IPS DF 4.7 (cell line): ENCODE measurements around the gene NUDT16L1.
"Not testable (repeated sequence)": the region's sequence is repeated elsewhere in the genome, so short reads cannot be mapped to it uniquely, and the experiment has no call there.

Experiments used
- DNase-seq: peaks from one replicate; pipeline ENCODE4 v3.0.0-alpha.2; 2013; ENCODE audit warnings: low spot score; ENCODE audit errors: extremely low read depth

NUDT16L1 gene

GRCh38 chr16:4713663-4714501, 20.5 kb downstream of the NUDT16L1 start:
- no peak for DNase-seq

GRCh38 chr16:4714996-4715395, 21.6 kb downstream of the NUDT16L1 start:
- DNase-seq = no peak

- no peak for DNase-seq
Observed at GRCh38 chr16:4718466-4718865, 25.1 kb downstream of the NUDT16L1 start.

DNA sequence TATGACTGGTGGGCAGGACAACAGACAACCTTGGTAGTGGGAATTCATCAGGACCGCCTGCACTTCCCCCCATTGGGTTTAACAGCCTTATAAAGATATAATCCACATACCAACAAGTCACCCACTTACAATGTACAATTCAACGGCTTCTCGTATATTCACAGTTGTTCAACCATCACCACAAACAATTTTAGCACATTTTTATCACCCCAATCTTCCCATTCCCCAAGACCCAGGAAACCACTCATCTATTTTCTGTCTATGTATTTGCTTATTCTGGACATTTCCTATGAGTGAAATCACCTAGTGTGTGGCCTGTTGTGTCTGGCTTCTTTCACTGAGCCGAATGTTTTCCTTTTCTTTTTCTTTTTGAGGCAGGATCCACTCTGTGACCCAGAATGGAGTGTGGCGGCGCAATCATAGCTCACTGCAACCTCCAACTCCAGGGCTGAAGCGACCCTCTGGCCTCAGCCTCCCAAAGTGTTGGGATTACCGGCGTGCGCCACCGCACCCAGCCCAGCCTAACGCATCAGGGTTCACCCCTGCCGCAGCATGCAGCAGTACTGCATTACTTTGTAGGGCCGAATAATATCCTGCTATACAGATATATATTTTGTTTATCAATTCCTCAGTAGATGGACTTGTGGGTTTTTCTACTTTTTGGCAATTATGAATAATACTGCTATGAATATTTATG, 29.9 kb downstream of the NUDT16L1 start:
- DNase-seq = no peak

DNA sequence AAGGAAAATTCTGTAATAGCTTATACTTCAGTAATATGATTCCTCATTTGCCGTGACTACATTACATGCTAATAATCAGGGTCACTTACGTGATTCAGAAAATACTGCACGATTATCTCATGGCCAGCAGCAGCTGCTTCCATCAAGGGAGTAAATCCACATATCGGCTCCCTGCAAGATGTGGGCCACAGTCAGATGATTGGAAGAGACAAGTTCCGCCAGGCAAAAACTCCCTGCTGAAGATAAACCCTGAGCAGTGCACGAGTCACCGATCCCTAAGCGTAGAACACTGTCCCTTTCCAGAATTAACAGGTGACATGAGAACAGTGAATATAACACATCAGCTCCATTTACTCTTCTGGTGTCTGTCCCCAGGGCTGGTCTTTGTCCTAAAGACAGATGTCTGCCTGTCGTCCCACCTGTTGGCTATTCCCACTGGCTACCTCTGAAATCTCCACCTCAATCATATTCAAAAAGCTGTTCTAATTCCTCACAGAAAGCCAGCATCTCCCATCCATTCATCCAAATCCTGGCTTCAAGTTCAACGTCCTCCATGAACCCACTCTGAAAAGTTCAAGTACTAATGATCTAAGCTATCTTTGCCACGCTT, 31.4 kb downstream of the NUDT16L1 start:
- DNase-seq = no peak

DNA sequence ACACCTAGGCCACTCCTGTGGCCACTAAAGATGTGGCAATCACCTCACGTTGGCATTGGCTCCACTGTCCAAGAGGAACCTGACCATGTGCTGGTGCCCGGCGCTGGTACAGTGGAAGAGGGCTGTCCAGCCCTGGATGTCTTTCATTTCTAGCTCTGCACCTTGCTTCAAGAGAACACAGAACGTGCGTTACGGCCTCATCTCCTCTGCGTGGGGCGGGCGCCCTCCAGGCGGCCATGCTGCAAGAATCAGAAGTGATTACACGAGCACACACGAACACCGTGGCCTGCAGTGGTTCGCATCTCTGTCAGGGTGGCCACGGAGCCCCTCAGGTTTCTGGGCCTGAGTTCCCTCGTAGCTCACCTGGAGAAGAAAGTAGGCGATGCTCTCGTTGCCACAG, 33.3 kb downstream of the NUDT16L1 start:
- no peak for DNase-seq

GRCh38 chr16:4728676-4729075, 35.3 kb downstream of the NUDT16L1 start:
- no peak for DNase-seq

DNA sequence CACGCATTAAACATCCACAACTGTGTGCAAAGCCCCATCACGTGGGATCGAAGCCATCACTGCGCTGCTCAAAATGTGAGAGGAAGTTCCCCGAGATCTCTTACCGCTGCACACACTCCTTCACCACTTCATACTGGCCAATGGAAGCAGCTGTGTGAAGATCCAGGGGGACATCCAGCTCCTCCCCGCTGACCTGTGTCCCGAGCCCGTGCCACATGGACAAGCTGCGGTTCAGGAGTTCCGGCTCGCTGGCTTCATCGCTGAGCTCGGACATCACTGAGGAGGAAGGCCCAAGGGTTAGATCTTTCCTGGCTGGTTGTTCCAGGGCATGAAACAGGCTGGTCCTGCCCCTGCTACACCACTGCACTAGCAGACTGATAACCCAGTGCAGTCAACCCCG, 36.5 kb downstream of the NUDT16L1 start:
- DNase-seq = no peak

- no peak for DNase-seq
Observed at GRCh38 chr16:4733211-4733742, 39.9 kb downstream of the NUDT16L1 start.

DNA sequence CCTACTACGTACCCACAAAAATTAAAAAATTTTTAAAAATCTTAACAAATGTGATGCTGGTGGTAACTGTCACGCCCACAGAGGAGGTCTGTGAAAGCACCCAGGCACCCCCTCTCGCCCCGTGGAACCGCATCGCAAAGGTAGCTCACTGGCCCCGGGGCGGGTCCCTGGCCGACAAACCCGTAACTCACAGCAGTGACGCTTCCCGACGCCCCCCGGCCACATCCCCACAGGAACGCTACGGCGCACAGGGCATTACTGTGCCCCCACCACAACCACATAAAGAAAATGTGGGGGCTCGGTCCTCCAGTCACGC, 40.3 kb downstream of the NUDT16L1 start:
- no peak for DNase-seq

DNA sequence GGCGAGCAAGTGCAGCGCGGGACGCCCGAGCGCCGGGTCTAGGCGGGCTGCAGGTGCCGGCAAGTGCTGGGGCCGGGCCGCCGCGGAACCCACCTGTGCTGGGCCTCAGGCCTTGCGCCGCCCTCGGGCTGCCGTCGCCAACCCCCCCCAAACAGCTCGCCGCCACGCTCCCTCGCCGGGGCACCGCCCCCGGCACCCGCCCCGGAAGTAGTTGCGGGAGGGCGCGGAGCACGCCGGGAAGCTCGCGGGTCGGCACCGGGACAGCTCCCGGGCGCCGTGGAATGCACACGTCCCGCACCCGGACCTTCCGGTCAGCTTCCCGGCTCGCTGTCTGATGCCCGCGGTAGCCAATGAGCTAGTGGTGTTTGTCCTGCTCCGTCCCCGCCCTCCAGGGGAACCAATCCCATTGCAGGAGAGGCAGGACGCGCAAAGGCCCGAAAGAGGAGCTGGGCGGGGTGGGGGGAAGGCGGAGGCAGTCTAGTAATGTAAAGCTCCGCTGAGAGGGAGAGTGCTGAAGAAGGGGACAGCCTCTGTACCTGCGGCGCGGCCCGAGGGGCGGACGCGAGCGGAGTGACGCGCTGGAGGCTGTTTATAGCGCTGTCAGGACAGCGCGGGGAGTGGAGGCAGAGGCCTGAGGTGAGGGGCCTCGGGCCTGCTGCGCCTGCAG, 40.8 kb downstream of the NUDT16L1 start, which contains the start of the genes ANKS3 and DNAAF8:
Gene ANKS3, minus strand, starts transcription at position 209 of the 667 bp plus-strand sequence. CDS start 4,122 bp downstream, outside the sequence.
Gene DNAAF8, plus strand, starts transcription at position 475 of the 667 bp plus-strand sequence. CDS start 1,978 bp downstream, outside the sequence.
- peak; percentile 87 for DNase-seq

DNA sequence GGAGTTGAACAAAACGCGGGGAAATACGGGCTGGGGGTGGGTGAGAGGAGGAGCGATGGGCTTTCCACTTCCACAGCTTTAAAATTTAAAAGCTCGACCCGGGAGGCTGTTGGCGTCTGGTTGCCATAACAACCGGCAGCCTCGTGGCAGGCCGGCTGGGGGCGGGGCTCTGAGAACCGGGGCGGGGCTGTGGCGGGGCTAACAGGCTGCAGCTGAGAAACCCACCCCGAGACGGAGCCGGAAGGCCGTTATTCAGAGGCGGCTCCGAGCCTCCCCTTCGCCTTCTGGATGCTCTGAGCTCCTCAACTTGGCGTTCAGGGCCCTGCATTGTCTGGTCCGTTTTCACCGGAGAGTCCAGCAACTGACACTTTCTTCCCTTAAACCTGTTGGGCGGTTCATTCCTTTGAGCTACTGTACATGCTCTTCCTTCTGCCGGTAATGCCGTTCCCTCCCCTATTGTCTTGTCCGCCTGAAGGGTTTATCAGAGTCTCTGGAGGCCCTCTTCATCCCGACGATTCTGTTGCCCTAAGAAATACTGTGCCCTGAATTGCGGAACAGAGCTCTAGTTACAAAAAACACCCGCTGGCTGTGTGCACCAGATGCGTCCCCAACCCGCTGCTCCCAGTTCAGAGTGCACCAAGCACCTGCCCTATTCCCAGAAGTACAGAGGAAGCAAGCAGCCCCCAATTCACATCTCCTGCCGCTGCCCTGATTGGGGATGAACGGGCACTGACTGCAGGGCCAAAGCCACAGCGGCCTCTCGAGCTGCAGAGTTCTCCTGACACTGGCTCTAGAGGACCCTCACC, 41.6 kb downstream of the NUDT16L1 start:
- DNase-seq = no peak

GRCh38 chr16:4736546-4736945, 43.2 kb downstream of the NUDT16L1 start:
- DNase-seq = no peak

DNA sequence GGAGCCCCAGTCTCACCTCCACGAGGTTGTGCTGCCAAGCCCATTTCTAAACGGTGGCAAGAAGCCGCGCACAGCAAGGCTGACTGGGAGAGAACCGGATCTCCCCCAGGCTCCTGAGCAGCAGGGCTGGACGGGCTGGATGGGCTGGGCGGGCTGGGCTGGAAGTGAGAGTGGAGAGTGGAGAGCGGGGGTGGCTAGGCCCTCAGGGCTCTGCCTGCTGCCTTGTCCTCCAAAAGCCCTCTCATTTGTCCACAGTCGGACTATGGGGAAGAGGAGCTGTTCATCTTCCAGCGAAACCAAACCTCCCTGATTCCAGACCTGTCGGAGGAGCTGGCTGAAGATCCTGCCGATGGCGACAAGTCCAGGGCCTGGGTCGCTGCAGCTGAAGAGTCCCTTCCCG, 44.2 kb downstream of the NUDT16L1 start:
- no peak for DNase-seq

DNA sequence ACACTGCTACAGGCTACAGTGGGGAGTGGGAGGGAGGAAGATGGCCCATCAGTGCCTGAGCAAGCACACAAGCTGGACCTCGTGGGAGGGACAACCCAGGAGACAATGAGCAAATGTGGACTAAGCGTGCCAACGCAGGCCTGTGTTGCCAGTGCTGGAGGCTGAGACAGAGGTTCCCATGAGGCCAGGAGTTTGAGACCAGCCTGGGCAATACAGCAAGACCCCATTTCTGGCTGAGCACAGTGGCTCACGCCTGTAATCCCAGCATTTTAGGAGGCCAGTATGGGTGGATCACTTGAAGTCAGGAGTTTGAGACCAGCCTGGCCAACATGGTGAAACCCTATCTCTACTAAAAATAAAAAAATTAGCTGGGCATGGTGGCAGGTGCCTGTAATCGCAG, 45.0 kb downstream of the NUDT16L1 start:
- not testable (repeated sequence) for DNase-seq

- no peak for DNase-seq
Observed at GRCh38 chr16:4743226-4743878, 50.0 kb downstream of the NUDT16L1 start.

GRCh38 chr16:4744555-4745273, 51.4 kb downstream of the NUDT16L1 start:
- DNase-seq = no peak

DNA sequence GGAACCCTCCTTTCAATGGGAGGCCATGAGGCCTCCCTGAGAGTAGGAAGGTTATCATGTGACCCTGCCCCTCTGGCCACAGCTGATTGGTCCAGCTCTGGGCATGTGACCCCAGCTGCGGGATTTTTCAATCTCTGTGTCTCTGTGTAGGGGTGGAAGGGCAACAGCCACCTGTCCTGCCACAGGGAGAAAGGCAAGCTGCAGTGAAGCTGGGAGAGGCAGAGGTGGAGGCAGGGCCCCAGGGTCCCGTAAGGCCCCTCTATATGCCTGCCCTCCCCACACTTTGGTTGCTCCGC, 51.9 kb downstream of the NUDT16L1 start:
- DNase-seq = no peak
